ENCODE measurements around the gene FASTK.

The FASTK gene

DNA sequence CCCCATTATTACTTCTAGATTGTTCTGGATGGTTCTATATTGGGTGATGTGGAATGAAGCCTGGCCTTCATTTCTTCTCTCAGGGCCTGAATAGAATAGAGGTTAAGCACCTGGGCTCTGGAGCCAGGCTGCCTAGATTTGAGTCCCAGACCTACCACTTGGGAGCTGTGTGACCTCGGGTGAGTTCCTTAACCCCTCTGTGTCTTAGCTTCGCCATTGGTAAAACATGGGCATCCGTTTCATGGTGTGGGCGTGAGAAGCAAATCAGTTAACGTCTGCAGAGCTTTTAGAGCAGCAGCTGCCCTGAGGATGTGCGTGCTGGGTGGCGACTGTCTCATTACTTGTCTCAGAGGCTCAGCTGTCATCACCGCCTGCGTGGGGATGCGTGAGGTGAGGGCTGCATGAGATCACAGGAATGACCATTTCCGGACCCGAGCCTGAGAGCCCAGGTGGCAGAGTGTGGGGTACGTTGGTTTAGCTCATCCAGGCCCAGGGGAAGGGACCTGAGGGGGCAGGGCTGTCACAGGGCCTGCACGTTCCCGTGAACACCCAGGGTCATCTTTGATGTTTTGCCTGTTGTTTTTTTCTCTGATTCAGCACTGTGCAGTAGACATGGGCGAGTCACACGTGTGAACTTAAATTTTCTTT is 15.3 kb upstream of the FASTK start:
- DNase-seq: no peak

DNA sequence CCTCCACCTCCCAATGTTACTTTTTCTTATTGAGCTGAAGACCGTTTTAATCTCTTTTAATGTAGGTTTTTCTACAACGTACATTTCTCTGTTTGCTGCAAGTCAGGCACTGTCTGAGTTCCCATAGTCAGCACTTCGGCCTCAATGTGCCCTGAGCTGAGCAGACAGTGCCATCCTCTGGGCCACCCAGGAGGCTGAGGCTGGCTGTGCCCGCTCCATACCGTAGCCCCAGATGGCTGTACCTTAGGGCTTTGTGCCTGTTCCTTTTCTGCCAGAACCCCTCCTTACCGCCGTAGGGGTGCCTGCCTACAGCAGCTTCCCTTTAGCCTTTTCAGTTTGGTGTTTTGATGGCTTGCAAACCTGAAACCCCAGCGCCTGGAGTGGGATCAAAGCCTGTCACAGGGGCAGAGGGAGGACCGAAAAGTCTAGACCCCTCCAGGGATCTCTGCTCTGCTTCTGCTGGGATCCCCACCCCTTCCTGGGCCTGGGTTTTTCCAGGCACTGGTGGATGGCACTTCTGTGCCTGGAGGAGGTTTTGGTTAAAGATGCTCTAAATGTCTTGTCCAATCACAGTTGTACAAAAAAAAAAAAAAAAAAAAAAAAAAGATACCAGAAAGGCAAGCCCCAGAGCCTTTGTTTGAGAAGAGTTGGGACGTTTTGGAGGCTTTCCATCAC is 14.7 kb upstream of the FASTK start:
- no peak for DNase-seq

DNA sequence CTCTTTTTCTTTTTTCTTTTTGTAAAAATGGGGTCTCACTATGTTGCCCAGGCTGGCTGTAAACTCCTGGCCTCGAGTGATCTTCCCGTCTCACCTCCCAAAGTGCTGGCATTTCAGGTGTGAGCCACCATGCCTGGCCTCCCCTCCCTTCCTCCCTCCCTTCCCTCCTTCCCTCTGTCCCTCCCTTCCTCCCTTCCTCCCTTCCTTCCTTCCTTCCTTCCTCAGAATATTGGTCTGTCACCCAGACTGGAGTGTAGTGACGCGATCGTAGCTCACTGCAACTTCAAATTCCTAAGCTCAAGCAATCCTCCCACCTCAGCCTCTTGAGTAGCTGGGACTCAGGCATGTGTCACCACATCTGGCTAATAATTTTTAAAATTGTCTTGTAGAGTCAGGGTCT is 14.1 kb upstream of the FASTK start:
- no peak for DNase-seq

DNA sequence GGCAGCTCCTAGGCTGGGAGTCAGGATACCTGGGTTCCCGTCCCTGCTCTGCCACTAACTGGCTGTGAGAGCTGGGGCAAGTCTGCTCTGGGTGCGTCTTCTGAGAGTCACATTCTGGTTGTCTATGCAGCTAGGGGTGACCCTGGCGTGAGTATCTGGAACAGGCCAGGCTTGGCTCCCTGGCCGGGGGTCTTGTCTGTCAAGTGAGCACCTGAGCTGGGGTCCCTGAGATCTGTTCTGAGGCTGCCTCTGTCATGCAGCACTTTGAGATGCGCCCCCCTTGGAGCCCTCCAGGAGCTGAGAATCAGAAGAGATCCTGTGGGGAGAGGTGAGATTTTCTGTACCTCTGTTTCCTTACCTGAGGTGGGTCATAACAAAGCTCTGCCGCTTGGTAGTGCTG is 13.1 kb upstream of the FASTK start:
- no peak for DNase-seq

DNA sequence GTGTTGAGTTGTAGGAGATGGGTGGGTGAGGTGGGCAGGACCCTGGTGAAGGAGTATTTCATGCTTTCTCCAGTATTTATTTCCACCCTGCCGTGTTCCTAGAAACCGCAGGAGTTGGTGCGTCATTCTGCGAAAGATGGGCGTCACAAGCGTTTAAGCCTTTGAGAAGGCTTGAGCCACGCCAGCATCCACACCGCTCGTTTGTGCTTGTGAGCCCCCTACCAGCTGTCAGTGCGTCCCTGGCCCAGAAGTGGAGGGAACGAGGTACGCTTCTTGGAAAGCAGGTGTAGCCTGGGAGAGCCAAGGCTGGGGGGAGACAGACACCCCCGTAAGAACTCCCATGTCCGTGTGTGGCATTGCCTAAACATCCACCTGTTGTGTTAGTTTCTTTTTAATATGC is 11.4 kb upstream of the FASTK start:
- DNase-seq: no peak

DNA sequence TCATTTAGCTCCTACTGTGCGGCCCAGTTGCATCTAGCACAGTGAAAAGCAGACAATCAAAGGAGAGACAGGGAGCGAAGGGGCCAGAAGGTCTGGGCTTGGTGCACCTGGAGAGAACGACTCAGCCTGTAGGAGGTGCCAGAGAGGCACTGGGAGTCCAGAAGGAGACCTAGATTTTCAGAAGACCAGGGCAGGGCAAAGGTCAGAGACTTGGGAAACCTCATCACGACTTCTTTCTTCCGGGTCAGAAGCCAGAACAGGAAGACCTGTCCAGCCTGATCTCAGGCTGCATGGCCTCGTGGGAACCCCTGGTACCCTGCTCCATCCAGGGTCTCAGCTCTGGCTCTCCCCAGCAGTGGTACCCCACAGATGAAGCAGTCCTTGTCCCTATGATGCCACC is 10.8 kb upstream of the FASTK start:
- DNase-seq: no peak

DNA sequence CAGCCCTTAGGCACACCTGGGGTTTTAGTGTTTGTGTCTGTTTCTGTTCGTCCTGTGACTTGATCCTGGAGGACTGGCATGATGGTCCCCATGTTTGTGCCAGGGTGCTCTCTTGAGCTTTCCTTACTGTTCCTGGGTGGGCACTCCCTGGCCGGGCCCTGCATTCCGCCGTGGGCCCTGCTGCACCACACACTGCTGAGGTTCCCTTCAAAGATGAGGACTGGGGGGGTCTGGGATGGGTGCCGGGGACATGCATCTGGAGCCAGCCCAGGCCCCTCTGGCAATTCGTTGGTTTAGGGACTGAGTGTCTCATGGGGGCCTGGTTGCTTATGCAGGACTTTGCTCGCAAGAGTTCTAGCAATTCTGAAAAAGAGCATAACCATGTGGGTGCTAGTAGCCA is 10.4 kb upstream of the FASTK start:
- DNase-seq: no peak

DNA sequence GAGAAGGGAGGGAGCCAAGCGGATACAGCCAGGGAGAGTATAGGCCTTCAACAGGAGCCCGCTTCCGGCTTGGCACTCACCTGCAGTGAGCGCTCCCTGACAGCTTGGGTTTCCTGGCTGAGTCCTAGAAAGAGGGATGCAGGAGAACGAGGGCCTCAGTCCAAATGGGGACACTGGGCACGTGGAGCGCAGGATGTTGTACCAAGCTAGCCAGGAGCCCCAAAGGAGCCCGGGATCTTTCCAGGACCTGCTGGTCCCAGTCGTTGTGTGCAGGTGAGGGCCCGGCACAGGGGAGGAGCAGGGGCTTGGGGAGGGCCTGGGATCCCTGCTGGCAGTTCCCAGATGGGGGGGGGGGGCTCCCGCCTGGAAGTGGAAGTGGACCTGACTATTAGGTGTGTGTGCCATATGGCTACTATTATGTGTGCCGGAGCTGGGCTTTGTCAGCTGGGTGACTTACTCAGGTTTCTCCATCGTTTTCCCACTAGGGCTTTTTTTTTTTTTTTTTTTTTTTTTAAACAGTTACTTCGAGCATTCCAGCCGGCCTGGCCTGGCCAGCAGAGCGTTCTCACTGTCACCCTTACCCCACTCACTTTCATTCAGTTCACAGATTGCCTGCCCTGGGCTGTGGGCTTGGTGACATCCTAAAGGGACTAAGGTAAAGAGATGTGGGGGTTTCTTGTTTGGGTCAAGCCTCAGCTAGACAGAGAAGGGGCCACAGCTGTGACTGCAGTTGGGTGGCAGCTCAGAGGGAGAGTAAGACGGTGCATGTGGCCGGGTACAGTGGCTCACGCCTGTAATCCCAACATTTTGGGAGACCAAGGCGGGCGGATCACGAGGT is 9.5 kb upstream of the FASTK start:
- DNase-seq: no peak

DNA sequence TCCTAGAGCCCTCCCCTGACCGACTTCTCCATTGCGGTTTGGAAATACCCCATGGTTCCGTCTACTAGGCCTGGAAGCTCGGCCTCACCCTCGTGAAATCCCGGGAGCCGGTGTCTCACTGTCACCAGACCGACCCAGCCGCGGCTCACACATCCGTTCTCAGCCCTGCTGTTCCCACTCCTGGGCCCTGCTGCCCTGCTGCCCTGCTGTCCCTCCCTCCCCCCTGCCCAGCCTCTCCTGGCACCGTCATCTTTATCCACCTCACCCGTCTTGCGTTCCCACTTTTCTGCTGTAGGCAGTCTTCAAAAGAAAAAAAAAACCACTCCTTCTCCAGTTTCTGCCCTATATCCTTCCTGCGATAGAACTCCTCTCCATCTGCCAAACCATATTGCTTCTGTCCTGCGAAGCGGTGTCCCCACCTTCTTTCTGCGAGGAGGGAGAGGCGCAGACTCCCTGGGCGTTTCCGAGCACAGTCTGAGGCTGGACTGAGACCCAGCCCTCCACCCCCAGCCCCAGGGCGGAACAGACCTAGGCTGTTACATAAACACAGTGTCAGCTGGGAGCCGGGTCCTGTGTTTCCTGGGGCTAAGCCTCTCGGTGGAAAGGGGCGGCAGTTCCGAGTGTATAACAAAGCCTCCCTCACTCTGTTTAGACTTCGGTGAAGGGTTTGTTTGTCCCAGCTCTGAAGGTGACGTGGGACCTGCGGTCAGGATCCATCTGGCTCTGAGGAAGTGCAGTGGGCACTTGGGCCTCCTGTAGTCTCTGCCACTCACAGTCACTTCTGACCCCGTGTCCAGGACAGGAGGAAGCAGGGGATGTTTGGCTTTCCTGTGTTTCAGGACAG is 8.5 kb upstream of the FASTK start:
- DNase-seq: peak; percentile 73

DNA sequence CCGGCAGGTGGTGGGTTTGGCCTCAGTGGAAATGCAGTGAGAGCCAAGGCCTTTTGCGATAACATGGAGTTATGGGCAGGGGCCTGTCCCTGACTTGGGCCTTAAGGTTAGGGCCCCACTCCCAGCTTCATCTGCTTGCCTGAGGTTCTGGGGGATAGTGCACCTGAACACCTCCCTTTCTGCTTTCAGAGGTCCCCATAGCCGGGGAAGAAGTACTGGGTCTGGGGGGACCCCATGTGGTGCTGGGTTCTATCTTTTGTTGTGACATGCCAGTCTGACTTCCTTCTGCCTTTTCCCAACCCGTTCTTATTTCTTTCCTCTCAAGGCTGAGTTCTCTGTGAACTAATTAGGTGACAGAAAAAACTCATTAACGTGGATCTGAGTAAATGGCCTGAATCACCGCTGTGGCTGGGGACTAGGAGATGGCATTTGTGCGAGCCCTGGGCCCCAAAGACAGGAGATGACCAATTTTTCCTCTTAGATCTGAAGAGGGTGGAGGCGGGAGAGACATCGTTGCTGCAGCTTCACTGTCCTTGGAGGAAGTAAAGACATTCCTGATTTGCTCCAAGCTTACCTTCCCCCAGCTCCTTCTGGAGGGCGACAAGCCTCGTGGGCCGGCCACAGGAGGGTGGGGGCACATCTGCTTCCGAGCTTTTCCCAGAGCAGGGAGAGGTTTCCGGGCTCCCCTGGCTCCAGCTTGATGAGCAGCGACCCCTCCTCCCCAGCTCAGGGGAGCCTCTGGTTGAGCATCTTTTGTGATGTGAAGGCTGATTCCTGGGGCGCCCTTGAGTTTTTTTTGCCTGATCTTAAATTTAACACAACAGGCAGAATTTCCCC is 7.6 kb upstream of the FASTK start:
- DNase-seq: peak; percentile 49

DNA sequence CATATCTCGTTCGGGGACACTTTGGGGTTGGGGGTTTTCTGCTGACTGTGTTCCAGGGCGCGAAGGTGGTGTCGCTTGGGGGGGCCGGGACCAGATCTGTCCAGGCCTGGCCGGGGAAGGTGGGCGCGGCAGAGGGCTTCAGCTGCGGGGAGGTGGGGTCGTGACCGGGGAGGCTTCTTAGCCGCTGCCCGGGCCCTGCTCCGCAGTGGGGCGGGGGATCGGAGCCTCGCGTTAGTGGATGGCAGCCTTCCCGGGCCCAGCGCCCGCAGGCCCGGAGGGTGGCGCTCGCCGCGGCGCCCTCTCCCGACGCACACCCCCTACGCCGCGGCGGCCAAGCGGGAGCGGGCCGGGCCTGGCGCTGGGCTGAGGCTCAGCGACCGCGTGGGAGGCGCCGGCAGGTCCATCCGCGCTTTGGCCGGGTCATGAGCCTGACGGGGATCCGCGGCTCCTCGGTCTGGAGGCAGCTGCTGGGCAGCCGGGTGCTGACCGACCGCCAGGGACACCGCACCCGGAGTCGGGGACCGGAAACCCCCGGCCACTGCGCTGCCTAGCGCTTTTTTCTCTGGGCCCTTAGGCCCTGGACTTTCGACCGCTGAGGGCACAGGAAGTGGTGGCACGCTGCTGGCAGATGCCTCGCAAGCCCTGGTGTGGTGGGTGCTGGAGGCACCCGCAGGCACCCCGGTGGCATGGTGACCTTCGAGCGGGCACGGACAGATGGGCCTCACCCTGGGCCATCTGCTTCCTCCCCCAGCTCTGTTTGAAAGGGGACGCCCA is 6.8 kb upstream of the FASTK start:
- DNase-seq: peak; percentile 69

DNA sequence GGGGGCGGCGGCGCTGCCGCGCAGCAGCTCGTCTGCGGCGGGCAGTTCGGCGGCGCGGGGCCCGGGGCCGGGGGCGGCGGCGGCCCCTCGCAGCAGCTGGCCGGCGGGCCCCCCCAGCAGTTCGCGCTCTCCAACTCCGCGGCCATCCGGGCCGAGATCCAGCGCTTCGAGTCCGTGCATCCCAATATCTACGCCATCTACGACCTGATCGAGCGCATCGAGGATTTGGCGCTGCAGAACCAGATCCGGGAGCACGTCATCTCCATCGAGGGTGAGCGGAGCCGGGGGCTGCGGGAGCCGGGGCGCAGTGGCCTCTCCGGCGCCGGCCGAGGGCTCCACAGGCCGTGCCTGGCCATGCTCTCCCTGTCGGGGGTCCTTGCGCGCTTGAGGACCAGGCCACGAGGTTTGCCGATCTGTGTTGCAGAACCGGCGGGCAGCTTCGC is 6.2 kb upstream of the FASTK start:
- peak; percentile 80 for DNase-seq

DNA sequence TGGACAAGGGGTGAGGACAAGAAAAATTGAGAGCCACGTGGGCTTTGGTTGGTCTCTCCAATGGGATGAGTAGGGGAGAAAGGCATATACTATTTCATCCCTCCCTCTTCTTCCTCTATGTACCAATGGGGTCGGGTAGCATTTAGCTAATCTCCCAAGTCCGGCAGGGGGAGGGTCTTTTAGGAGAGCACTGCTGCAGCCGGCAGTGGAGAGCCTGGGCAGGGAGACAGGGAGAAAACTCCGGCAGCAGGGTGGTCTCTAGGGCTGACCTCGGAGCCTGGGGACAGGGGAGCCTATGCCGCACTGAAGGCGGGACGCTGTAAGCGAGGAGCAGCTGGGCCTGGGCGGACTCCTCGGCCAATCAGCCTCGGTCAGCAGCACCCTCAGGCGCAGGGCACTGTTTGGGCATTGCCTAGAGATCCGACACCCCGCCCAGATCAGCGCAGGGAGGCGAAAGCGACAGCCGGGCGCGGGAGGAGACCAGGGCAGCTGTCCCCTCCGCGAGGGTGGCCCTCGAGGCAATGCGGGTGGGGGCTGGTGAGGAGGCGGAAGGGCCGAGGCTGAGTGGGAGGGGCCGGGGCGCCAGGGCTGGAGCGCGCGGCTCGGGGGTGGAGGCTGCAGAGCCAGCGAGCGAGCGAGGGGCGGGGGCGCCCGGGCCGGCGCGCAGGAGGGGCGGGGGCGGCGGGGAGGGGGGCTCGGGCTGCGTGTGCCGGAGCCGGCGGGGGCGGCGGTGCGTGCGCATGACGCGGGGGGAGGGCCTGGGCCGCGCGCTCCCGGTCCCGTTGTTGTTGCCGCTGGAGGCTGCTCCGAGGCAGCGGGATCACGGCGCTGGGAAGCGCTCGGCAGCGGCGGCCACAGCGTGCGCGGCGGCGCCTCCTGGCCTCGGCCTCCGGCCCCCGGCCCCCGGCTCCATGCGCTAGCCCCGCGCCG is 5.3 kb upstream of the FASTK start, which contains the start of gene AGAP3:
TSS of gene AGAP3 (plus strand) at position 785 of the 930 bp plus-strand sequence. CDS start 267 bp downstream, outside the sequence.
- peak; percentile 92 for DNase-seq

DNA sequence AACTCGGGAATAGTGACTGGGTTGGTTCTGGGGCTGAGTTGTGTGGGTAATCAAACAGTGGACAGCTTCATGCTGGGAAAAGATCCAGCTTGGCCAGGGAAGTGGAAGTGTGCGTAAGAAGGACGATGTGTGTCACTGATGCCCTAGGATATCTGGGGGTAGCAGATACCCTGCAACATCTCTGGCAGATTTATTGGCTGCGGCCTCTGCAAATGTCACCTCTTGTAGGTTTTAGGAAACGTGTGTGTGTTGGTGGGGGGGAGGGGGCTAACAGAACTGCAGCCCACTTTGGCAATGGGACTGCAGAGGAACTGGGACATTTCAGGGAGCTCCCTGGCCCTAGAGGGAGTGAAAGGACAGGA is 4.7 kb upstream of the FASTK start:
- no peak for DNase-seq

DNA sequence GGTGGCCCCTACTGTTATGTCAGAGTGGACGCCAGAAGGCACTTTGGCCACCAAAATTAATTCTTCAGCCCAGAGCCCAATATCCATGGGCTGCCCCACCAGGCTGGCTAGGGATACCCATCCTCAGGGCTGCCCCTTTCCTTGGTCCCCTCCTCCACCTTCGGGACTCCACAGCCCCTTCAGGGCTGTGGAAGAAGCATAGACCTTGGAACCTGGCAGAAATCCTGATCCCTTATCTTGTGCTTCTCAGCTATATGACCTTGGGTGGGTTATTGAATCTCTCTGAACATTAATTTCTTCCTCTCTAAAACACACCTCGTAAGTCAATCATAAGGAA is 3.2 kb upstream of the FASTK start:
- DNase-seq: no peak

DNA sequence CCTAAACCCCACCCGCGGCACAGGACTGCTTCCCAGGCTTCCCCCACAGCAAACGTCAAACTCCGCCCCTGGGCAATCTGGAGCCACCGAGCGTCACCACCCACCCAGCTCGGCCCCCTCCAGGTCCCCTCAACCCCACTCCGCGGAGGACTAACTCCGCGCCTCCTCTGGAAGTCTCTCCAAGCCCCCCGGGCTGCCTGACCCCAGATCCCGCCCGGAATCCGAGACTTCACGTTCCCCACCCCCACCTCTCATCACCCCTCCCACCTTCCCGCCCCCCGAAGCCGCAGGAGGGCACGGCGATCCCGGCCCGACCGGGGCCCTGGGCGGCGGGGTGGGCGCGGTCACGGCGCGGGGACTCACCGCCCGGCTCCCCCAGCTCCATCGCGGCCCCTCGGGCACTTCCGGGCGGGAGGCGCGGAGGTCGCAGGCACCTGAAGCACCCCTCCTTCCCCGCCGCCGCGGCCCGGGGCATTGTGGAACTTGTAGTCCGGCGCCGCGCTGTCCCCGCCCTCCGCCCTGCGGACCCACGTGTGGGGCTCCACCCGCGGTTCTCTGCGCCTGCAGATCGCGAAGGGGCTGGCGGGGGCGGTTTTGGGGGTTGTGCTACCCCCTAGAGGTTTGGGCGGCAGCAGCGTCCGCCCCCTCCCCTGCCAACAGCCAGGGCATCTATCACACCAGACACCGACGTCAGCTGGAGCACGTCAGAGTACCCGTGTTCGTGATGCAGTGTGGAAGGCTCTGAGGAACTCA is 2.6 kb upstream of the FASTK start, which contains the start of gene TMUB1:
TSS of gene TMUB1 (minus strand) at position 423 of the 753 bp plus-strand sequence. CDS start 930 bp downstream, outside the sequence.
- DNase-seq: peak; percentile 84

DNA sequence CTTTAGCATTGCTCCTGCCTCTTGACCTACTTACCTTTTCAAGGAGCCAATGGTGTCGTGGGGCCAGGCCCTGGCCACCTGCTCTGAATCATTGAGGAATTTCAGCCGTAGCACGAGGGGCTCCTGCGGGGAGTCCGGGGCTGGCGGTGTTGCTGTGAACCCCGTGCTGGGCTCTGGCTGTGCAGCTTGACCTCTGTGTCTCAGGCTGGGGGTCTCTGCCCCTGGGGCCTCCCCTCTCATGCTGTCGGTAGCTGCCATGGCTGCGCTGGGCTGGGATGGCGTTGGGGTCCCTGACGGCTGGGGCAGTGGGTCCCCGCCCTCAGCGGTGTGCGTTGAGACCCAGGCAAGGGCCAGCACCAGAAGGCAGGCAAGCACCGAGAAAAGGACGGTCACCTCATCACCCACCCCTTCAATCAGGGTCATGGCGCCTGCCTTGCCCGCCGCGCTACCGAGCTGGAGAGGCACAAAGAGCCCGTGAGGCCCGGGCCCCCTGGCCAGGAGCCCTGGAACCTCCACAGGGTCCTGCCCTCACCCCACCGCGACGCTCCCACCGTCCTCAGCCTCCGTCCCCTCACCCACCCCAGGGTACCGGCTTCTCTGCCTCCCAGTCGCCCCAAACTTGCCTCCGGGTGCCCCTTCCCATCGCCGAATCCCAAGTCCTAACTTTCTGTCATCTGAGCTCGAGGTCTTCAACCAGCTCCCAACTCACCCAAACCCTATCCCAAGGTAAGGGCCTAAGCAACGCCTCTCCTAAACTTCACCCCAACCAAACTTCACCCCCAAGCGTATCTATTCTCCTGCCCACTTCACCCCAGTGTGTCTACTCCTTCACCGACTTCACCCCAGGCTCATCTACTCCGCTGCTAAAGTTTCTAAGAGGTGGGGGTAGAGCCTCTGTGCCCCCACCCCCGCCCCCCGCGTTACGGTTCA is 1.8 kb upstream of the FASTK start:
- peak; percentile 35 for DNase-seq

All from retina (tissue), 1 donor.